ENCODE data around the gene PRR5. TPM values are rescaled to one million over a fixed set of nuclear protein-coding genes. Genes with fewer than 3 reads are reported as not detected.

The PRR5 gene
- total RNA-seq, 1 experiment from 2014 or later = 24.0 TPM

GRCh38 chr22:44776605-44777363 is 74.8 kb downstream of the PRR5 start:
- H3K36me3 ChIP-seq = no peaks in the 10 kb centered on the region

DNA sequence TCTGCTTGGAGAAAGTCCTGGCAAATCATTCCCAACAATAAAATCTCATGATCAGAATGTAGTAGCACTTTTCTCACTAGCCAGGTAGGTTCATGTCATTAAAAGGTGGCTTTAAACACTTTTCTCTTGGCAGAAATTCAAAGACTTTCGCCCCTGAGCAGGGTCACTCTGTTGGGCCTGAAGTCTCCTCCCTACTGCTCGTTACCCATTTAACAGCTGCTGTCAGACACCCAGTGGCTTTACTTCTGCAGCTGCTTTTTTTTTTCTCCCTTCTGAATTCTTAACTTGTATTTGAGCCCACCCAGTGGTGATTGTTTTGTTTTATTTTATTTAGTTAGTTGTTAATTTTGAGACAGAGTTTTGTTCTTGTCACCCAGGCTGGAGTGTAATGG is 75.4 kb downstream of the PRR5 start:
- no peaks in the 10 kb centered on the region for H3K36me3 ChIP-seq
- peaks cover 11% of the 10 kb centered on the region for H3K9me3 ChIP-seq
- no peak for DNase-seq
- H3K27me3 ChIP-seq = no peaks in the 10 kb centered on the region
- no peak overlapping the region for H3K4me3 ChIP-seq

More at GRCh38 chr22:44776605-44777363, 74.8 kb downstream of the PRR5 start:
- no peak overlapping the region for H3K4me3 ChIP-seq
- peak; percentile 56 for DNase-seq
- no peaks in the 10 kb centered on the region for H3K27me3 ChIP-seq
- H3K9me3 ChIP-seq = peaks cover 11% of the 10 kb centered on the region

DNA sequence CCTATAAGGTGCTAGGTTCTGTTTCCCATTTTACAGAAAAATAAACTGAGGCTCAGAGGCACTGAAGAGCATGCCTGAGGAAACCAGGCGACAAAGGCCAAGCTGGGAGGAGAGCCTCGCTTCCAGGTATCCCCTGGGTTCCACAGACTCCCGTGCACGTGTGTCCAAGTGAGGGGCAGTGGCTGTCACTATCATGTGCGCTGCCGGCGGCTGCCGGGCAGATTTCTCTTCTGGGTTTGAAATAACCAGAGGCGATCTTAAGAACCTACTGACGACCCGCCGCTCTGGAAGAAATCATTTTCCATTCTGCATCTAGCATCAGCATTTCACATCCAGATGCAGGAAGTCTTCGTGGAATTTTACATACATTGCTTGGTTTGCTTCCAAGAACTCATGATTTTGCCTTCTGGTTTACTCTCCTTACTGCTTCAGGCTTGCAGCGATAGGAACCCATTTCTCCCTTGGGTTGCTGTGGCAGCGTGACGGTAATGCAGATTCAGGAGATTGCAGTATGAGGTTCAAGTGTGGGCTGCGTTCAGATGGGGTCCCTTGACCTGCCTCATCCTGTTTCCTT is 79.0 kb downstream of the PRR5 start:
- H3K4me3 ChIP-seq = no peak overlapping the region
- no peaks in the 10 kb centered on the region for H3K27me3 ChIP-seq
- H3K36me3 ChIP-seq = no peaks in the 10 kb centered on the region
- DNase-seq = no peak
- no peaks in the 10 kb centered on the region for H3K9me3 ChIP-seq

- no peaks in the 10 kb centered on the region for H3K9me3 ChIP-seq
- H3K36me3 ChIP-seq = no peaks in the 10 kb centered on the region
- H3K27me3 ChIP-seq = no peaks in the 10 kb centered on the region
- H3K4me3 ChIP-seq = no peak overlapping the region
- no peak for DNase-seq
Measured at GRCh38 chr22:44782363-44782963, 80.5 kb downstream of the PRR5 start.

- Histone ChIP-seq H3K27me3 (no peaks in the 10 kb centered on the region), H3K4me3 (no peak overlapping the region), H3K36me3 (no peaks in the 10 kb centered on the region), H3K9me3 (no peaks in the 10 kb centered on the region)
- DNase-seq = no peak
Measured at GRCh38 chr22:44783091-44783490, 81.1 kb downstream of the PRR5 start.

- Histone ChIP-seq H3K9me3 (no peaks in the 10 kb centered on the region), H3K4me3 (no peak overlapping the region), H3K27me3 (no peaks in the 10 kb centered on the region), H3K36me3 (no peaks in the 10 kb centered on the region)
- no peak for DNase-seq
Measured at GRCh38 chr22:44783581-44783980, 81.6 kb downstream of the PRR5 start.

- Histone ChIP-seq H3K4me3 (no peak overlapping the region), H3K9me3 (no peaks in the 10 kb centered on the region), H3K27me3 (no peaks in the 10 kb centered on the region), H3K36me3 (no peaks in the 10 kb centered on the region)
- DNase-seq = no peak
Measured at GRCh38 chr22:44786136-44786535, 84.1 kb downstream of the PRR5 start.

DNA sequence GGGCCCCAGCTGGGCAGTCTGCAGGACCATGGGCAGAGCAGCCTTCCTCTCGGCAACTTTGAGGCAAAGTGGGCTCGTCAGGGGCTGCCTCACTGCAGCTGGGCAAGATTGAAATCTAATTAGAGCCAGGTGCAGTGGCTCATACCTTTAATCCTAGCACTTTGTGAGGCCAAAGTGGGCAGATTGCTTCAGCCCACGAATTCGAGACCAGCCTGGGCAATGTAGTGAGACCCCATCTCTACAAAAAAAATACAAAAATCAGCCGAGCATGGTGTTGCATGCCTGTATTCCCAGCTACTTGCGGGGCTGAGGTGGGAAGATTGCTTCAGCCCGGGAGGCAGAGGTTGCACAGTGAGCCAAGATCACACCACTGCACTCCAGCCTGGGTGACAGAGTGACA is 84.6 kb downstream of the PRR5 start:
- Histone ChIP-seq H3K9me3 (no peaks in the 10 kb centered on the region), H3K36me3 (no peaks in the 10 kb centered on the region), H3K4me3 (no peak overlapping the region), H3K27me3 (no peaks in the 10 kb centered on the region)
- no peak for DNase-seq

Other genes starting within 250 kb of the PRR5 start
- gene RTL6, start 204.0 kb upstream of the PRR5 start, total RNA-seq (2014; rRNA removed; shearing (Covaris generic); ENCODE audit: low replicate concordance) = 13.4 and 24.2 TPM in 2 replicates
- not detected in 2 replicates for gene ARHGAP8, start 50.4 kb downstream of the PRR5 start, total RNA-seq (2014; rRNA removed; shearing (Covaris generic); ENCODE audit: low replicate concordance)

Measured in MG63 (cell line).